CD14-positive monocyte (primary cell): Measurements from ENCODE around the gene HERPUD1. TPM values are rescaled to one million over a fixed set of nuclear protein-coding genes. Genes with fewer than 3 reads are reported as not detected.

Experiments
- DNase-seq, 3 donors: peaks; one replicate each; pipeline ENCODE4 v3.0.0-alpha.2; 2011 to 2022
- H2AFZ ChIP-seq: 2 replicates; pipeline ENCODE4 v1.6.0; 2012; ENCODE audit warnings: mild to moderate bottlenecking, low read depth, low read length, inconsistent platforms; ENCODE audit not compliant: insufficient read depth, poor library complexity, severe bottlenecking
- H3K27ac ChIP-seq, 2 donors: 1 replicate in 1 of 2; 2 replicates in 1 of 2; pipeline ENCODE4 v1.5.1; 2012 to 2013; ENCODE audit warnings: low read length in 2 of 2, control low read depth in 1 of 2, inconsistent platforms in 1 of 2, low read depth in 1 of 2, mild to moderate bottlenecking in 1 of 2
- H3K27me3 ChIP-seq, 2 donors: one replicate each; pipeline versions ENCODE4 v1.6.0 to v1.6.1; 2011 to 2013; ENCODE audit warnings: low read length in 2 of 2; ENCODE audit not compliant: control insufficient read depth in 2 of 2, insufficient read depth in 2 of 2
- H3K36me3 ChIP-seq, 2 donors: replicated peaks in 1 of 2; 1 replicate in 1 of 2; 2 replicates in 1 of 2; pipeline versions ENCODE4 v1.5.1 to v1.6.1; 2012 to 2013; ENCODE audit warnings: low read length in 2 of 2, control low read depth in 1 of 2, inconsistent platforms in 1 of 2, mild to moderate bottlenecking in 1 of 2; ENCODE audit not compliant: insufficient read depth in 2 of 2, control insufficient read depth in 1 of 2
- H3K4me1 ChIP-seq, 2 donors: 1 replicate in 1 of 2; 2 replicates in 1 of 2; pipeline versions ENCODE4 v1.5.1 to v1.6.1; 2012 to 2013; ENCODE audit warnings: low read length in 2 of 2, control low read depth in 1 of 2, inconsistent platforms in 1 of 2, mild to moderate bottlenecking in 1 of 2, moderate library complexity in 1 of 2; ENCODE audit not compliant: insufficient read depth in 2 of 2, control insufficient read depth in 1 of 2
- H3K4me2 ChIP-seq: replicated peaks from 2 replicates; pipeline ENCODE3; 2012; ENCODE audit warnings: low read length, moderate library complexity, mild to moderate bottlenecking; ENCODE audit not compliant: poor library complexity, severe bottlenecking; ENCODE audit errors: extremely low read depth
- H3K4me3 ChIP-seq, 3 experiments: fragments of 200-600 bp in 1 of 3; sonication (generic) in 1 of 3; replicated peaks in 1 of 3; 1 replicate in 2 of 3; 2 replicates in 1 of 3; pipeline ENCODE4 v1.5.1; 2011 to 2013; ENCODE audit warnings: low read length in 3 of 3, mild to moderate bottlenecking in 3 of 3, control low read depth in 2 of 3, low read depth in 2 of 3, inconsistent platforms in 1 of 3, moderate library complexity in 1 of 3
- H3K79me2 ChIP-seq: 2 replicates; pipeline ENCODE4 v1.6.0; 2012; ENCODE audit warnings: mild to moderate bottlenecking, control low read depth, inconsistent platforms, low read length, moderate library complexity; ENCODE audit not compliant: insufficient read depth
- H3K9ac ChIP-seq: 2 replicates; pipeline ENCODE4 v1.6.0; 2017; ENCODE audit warnings: low read length, mild to moderate bottlenecking; ENCODE audit not compliant: insufficient read depth, poor library complexity, severe bottlenecking
- H3K9me3 ChIP-seq, 2 donors: replicated peaks in 1 of 2; 1 replicate in 1 of 2; 2 replicates in 1 of 2; pipeline versions ENCODE4 v1.5.1 to v1.6.1; 2012 to 2013; ENCODE audit warnings: low read length in 2 of 2, control low read depth in 1 of 2; ENCODE audit not compliant: control insufficient read depth in 1 of 2, insufficient read depth in 1 of 2
- H4K20me1 ChIP-seq: 2 replicates; pipeline ENCODE4 v1.6.0; 2012; ENCODE audit warnings: mild to moderate bottlenecking, low read length, control low read depth, moderate library complexity; ENCODE audit not compliant: insufficient read depth
- H3K27ac Mint-ChIP-seq, 7 donors: one replicate each; pipeline ENCODE4 v1.8.0; 2020; ENCODE audit warnings: mild to moderate bottlenecking in 7 of 7, mixed read lengths in 7 of 7, moderate library complexity in 6 of 7, inconsistent platforms in 2 of 7
- H3K27me3 Mint-ChIP-seq, 3 donors: one replicate each; pipeline ENCODE4 v1.8.0; 2021 to 2022; ENCODE audit warnings: low read depth in 3 of 3, mild to moderate bottlenecking in 3 of 3, mixed read lengths in 3 of 3, moderate library complexity in 3 of 3, inconsistent platforms in 1 of 3
- H3K36me3 Mint-ChIP-seq, 2 donors: one replicate each; pipeline ENCODE4 v1.8.0; 2020; ENCODE audit warnings: mixed read lengths in 2 of 2, inconsistent platforms in 1 of 2, mild to moderate bottlenecking in 1 of 2
- H3K4me1 Mint-ChIP-seq: one replicate; pipeline ENCODE4 v1.8.0; 2020; ENCODE audit warnings: mild to moderate bottlenecking, mixed read lengths
- H3K4me3 Mint-ChIP-seq, 2 donors: one replicate each; pipeline ENCODE4 v1.8.0; 2020; ENCODE audit warnings: mild to moderate bottlenecking in 2 of 2, mixed read lengths in 2 of 2, moderate library complexity in 1 of 2
- H3K9me3 Mint-ChIP-seq, 7 donors: one replicate each; pipeline ENCODE4 v1.8.0; 2020 to 2022; ENCODE audit warnings: mixed read lengths in 7 of 7, mild to moderate bottlenecking in 6 of 7, moderate library complexity in 6 of 7, inconsistent platforms in 2 of 7
- WGBS: methylation state at CpG from one replicate; pipeline ENCODE4 v1.1.5; 2013; ENCODE audit warnings: missing lambda C conversion rate; ENCODE audit not compliant: insufficient coverage; 5-methylcytosine and 5-hydroxymethylcytosine counted together
- intact Hi-C, 2 donors: fragments of 100-400 bp; cut with micrococcal nuclease; formaldehyde crosslinking; loops; one replicate each; pipeline versions ENCODE4 v1.15.0 to v1.15.1; 2023
- polyA plus RNA-seq, 3 donors: library from polyadenylated mRNA; depleted of rRNA in 1 of 3; unstranded in 2 of 3; stranded (reverse) in 1 of 3; fragments of 300-500 nt in 2 of 3; fragments of >200 nt in 1 of 3; fragmentation: Illumina TruSeq in 2 of 3; gene quantifications; 1 replicate in 2 of 3; 2 replicates in 1 of 3; pipeline ENCODE4 v1.2.3, GENCODE V29; 2012 to 2021
- TF ChIP-seq, protein P1 (sequence below): fragments of 200-600 bp; IDR thresholded peaks from one replicate; pipeline ENCODE4 v1.8.0; 2022; ENCODE audit warnings: antibody characterized with exemption, mild to moderate bottlenecking

Gene HERPUD1
- polyA plus RNA-seq, 3 donors = 179 to 454 (median 186) TPM

DNA sequence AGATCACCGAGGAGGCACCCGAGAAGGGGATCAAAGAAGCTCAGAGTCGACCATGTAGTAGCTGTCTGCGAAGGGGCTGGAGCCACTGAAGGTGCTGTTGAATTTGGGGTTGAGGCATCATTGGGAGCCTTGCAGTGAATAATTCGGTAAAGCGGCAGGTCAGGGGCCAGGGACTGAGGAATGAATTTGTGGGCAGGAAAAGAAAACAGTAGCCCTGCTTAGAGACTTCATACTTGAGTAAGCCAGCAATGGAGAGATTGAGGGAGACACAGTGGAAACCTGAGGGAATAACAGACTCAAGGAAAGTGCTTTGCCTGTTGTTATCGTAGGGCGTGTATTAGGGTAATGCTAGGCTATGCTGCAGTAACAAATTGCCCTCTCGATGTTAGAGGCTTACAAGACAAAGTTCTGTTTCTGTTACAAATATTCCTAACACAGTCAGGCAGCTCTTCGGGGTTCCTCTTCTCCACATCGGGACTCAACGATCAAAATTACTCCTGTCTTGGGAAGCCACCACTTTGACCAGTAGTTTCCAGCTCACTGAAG lies 13.4 kb upstream of the HERPUD1 start:
- no peaks in the 10 kb centered on the region for H3K79me2 ChIP-seq
- intact Hi-C loops = no loop called here
- DNase-seq = no peak
- no peak overlapping the region for H3K27ac ChIP-seq
- no peaks in the 10 kb centered on the region for H3K36me3 ChIP-seq
- no peak overlapping the region for H3K9ac ChIP-seq
- H4K20me1 ChIP-seq = no peaks in the 10 kb centered on the region
- H3K4me2 ChIP-seq = no peak overlapping the region
- no peak overlapping the region for H3K4me3 ChIP-seq
- peaks cover 3 to 9% of the 10 kb centered on the region in 2 donors for H3K36me3 Mint-ChIP-seq
- H3K4me3 Mint-ChIP-seq = no peak overlapping the region
- H3K9me3 Mint-ChIP-seq = peaks cover 0 to 2% (median 0%) of the 10 kb centered on the region in 7 donors
- no peaks in the 10 kb centered on the region for H3K27me3 ChIP-seq
- H3K4me1 Mint-ChIP-seq = peaks cover 44% of the 10 kb centered on the region
- TF ChIP-seq, protein P1, sequence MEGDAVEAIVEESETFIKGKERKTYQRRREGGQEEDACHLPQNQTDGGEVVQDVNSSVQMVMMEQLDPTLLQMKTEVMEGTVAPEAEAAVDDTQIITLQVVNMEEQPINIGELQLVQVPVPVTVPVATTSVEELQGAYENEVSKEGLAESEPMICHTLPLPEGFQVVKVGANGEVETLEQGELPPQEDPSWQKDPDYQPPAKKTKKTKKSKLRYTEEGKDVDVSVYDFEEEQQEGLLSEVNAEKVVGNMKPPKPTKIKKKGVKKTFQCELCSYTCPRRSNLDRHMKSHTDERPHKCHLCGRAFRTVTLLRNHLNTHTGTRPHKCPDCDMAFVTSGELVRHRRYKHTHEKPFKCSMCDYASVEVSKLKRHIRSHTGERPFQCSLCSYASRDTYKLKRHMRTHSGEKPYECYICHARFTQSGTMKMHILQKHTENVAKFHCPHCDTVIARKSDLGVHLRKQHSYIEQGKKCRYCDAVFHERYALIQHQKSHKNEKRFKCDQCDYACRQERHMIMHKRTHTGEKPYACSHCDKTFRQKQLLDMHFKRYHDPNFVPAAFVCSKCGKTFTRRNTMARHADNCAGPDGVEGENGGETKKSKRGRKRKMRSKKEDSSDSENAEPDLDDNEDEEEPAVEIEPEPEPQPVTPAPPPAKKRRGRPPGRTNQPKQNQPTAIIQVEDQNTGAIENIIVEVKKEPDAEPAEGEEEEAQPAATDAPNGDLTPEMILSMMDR = no peak
- H3K4me1 ChIP-seq = peaks cover 26% of the 10 kb centered on the region in 2 donors
- WGBS = 98% methylated on average over 8 of the region's 12 CpGs
- no peaks in the 10 kb centered on the region for H3K9me3 ChIP-seq
- H3K27ac Mint-ChIP-seq = no peak overlapping the region
- H3K27me3 Mint-ChIP-seq = peaks cover 12 to 15% (median 14%) of the 10 kb centered on the region in 3 donors
- no peak overlapping the region for H2AFZ ChIP-seq

DNA sequence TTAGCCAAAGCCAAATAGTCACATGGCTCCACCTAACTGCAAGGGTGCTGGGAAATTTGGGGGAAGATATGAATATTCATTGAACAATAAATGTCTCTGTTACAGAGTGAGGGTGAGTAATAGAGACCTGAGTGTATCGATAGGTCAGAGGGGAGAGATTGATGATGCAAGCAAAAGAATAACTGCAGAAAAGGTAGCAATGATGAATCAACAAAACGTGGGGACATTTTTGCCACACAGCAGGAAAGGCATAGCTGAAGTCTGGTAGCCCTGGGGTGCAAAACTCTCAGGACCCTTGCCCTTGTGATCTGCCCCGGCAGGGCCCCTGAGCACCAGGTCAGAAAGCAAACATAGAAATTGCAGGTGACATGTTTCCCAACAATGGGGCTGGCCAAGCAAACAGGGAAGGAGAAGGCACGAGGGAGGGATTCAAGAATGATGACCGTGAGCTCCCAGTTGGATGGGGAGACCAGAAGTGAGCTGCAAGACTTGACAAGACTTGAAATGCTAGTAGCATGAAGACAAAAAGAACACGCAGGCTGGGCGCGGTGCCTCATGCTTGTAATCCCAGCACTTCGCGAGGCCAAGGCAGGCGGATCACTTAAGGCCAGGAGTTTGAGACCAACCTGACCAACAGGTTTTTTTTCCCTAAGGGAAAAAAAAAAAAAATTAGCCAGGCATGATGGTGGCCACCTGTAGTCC lies 12.7 kb upstream of the HERPUD1 start:
- peak in 1 of 3 donors; percentile 42 for DNase-seq
- Mint-ChIP-seq H3K27ac (peak overlapping the region in 1 of 7 donors; percentile 56), H3K9me3 (peaks cover 0 to 2% (median 0%) of the 10 kb centered on the region in 7 donors), H3K36me3 (peaks cover 3 to 7% of the 10 kb centered on the region in 2 donors), H3K27me3 (peaks cover 13 to 17% (median 16%) of the 10 kb centered on the region in 3 donors), H3K4me1 (peaks cover 42% of the 10 kb centered on the region), H3K4me3 (peak overlapping the region in 1 of 2 donors; percentile 33)
- Histone ChIP-seq H3K4me2 (no peak overlapping the region), H3K27me3 (no peaks in the 10 kb centered on the region), H3K9me3 (no peaks in the 10 kb centered on the region), H2AFZ (no peak overlapping the region), H3K27ac (no peak overlapping the region), H3K36me3 (no peaks in the 10 kb centered on the region), H3K9ac (no peak overlapping the region), H4K20me1 (no peaks in the 10 kb centered on the region), H3K4me1 (peaks cover 28 to 31% of the 10 kb centered on the region in 2 donors), H3K79me2 (no peaks in the 10 kb centered on the region), H3K4me3 (no peak overlapping the region)
- TF ChIP-seq, protein P1 = no peak
- intact Hi-C loops = no loop called here
- WGBS = 92% methylated on average over 11 of the region's 11 CpGs
